Keratinocyte (primary cell): ENCODE data around the gene ECHDC1. TPM values are rescaled to one million over a fixed set of nuclear protein-coding genes. Genes with fewer than 3 reads are reported as not detected.
"Not testable (repeated sequence)": the region's sequence is repeated elsewhere in the genome, so short reads cannot be mapped to it uniquely, and the experiment has no call there.

Source experiments
- DNase-seq: peaks from one replicate; pipeline ENCODE4 v3.0.0-alpha.2; 2011; ENCODE audit warnings: low read depth, missing footprints, low spot score
- FAIRE-seq: peaks from 2 replicates; lab custom pipeline; 2011; peaks lifted over from hg19 to GRCh38; lab: Jason Lieb, UNC
- H2AFZ ChIP-seq: 2 replicates; pipeline ENCODE4 v1.6.0; 2012; ENCODE audit warnings: low read length, control low read depth, inconsistent platforms; ENCODE audit not compliant: control insufficient read depth
- H3K27ac ChIP-seq: 2 replicates; pipeline ENCODE4 v1.5.1; 2011; ENCODE audit warnings: low read length; ENCODE audit not compliant: control insufficient read depth, insufficient read depth
- H3K27me3 ChIP-seq: 3 replicates; pipeline ENCODE4 v1.6.0; 2011; ENCODE audit warnings: low read length; ENCODE audit not compliant: control insufficient read depth, insufficient read depth; ENCODE audit errors: extremely low read depth
- H3K36me3 ChIP-seq, 2 experiments: 2 replicates in 1 of 2; 3 replicates in 1 of 2; pipeline ENCODE4 v1.5.1; 2011; ENCODE audit warnings: low read length in 2 of 2, mild to moderate bottlenecking in 1 of 2; ENCODE audit not compliant: control insufficient read depth in 2 of 2, insufficient read depth in 2 of 2; ENCODE audit errors: extremely low read depth in 1 of 2
- H3K4me1 ChIP-seq: 3 replicates; pipeline ENCODE4 v1.5.1; 2011; ENCODE audit warnings: low read length; ENCODE audit not compliant: control insufficient read depth, insufficient read depth; ENCODE audit errors: extremely low read depth
- H3K4me2 ChIP-seq: 3 replicates; pipeline ENCODE4 v1.6.0; 2011; ENCODE audit warnings: low read depth, low read length; ENCODE audit not compliant: control insufficient read depth, insufficient read depth; ENCODE audit errors: extremely low read depth
- H3K4me3 ChIP-seq, 3 experiments: fragments of 200-600 bp in 1 of 3; sonication (generic) in 1 of 3; 2 replicates in 2 of 3; 3 replicates in 1 of 3; pipeline ENCODE4 v1.5.1; 2011 to 2016; ENCODE audit warnings: low read length in 3 of 3, mild to moderate bottlenecking in 3 of 3, control low read depth in 2 of 3, inconsistent platforms in 1 of 3, low read depth in 1 of 3, mixed read lengths in 1 of 3, mixed run types in 1 of 3, moderate library complexity in 1 of 3; ENCODE audit not compliant: control insufficient read depth in 2 of 3, insufficient read depth in 2 of 3; ENCODE audit errors: extremely low read depth in 1 of 3
- H3K79me2 ChIP-seq: 2 replicates; pipeline ENCODE4 v1.6.0; 2012; ENCODE audit warnings: low read length; ENCODE audit not compliant: control insufficient read depth, insufficient read depth
- H3K9ac ChIP-seq: 3 replicates; pipeline ENCODE4 v1.6.0; 2011; ENCODE audit warnings: low read length; ENCODE audit not compliant: control insufficient read depth, insufficient read depth; ENCODE audit errors: extremely low read depth
- H3K9me1 ChIP-seq: 3 replicates; pipeline ENCODE4 v1.6.0; 2011; ENCODE audit warnings: low read length; ENCODE audit not compliant: control insufficient read depth, insufficient read depth; ENCODE audit errors: extremely low read depth
- H3K9me3 ChIP-seq: 2 replicates; pipeline ENCODE4 v1.5.1; 2012; ENCODE audit warnings: low read depth, low read length; ENCODE audit not compliant: control insufficient read depth
- H4K20me1 ChIP-seq: 3 replicates; pipeline ENCODE4 v1.6.0; 2011; ENCODE audit warnings: low read length; ENCODE audit not compliant: control insufficient read depth, insufficient read depth; ENCODE audit errors: extremely low read depth
- CTCF ChIP-seq, 3 experiments: IDR thresholded peaks in 1 of 3; conservative IDR thresholded peaks in 1 of 3; optimal IDR thresholded peaks in 1 of 3; 2 replicates in 2 of 3; 3 replicates in 1 of 3; pipeline versions ENCODE3 to v1.5.1; 2011; ENCODE audit warnings: low read length in 3 of 3, mild to moderate bottlenecking in 3 of 3, moderate library complexity in 2 of 3, control low read depth in 1 of 3, inconsistent platforms in 1 of 3; ENCODE audit not compliant: insufficient read depth in 2 of 3; ENCODE audit errors: extremely low read depth in 1 of 3
- EZH2 ChIP-seq: IDR thresholded peaks from one replicate; pipeline ENCODE4 v1.6.1; 2012; ENCODE audit warnings: inconsistent platforms, mild to moderate bottlenecking, low read length, moderate library complexity
- dilution Hi-C: fragments of 300-500 bp; cut with MboI; formaldehyde crosslinking; loops from one replicate; pipeline ENCODE4 v1.7.0; 2020; ENCODE audit warnings: low sequenced_read_pairs; ENCODE audit not compliant: extremely low pct_ligation_motif_present
- polyA plus RNA-seq, 5 experiments: library from polyadenylated mRNA; depleted of rRNA in 3 of 5; stranded (reverse) in 3 of 5; stranded (forward) in 1 of 5; unstranded in 1 of 5; fragments of >200 nt; gene quantifications; 1 replicate in 1 of 5; 2 replicates in 3 of 5; 3 replicates in 1 of 5; pipeline versions ENCODE4 v1.2.1 to v1.2.3, GENCODE V29; 2011 to 2012; ENCODE audit warnings: missing spikeins in 2 of 5, low read depth in 1 of 5, low replicate concordance in 1 of 5

The ECHDC1 gene
- polyA plus RNA-seq, 1 donor (not counting 4 experiments of a cell fraction or from before 2014, with no cell fraction given): 56.9 TPM

- no peak for FAIRE-seq
- Histone ChIP-seq H2AFZ (no peak overlapping the region), H3K4me2 (no peak overlapping the region)
Measured at GRCh38 chr6:127385668-127386430, 42.4 kb upstream of the ECHDC1 start.

DNA sequence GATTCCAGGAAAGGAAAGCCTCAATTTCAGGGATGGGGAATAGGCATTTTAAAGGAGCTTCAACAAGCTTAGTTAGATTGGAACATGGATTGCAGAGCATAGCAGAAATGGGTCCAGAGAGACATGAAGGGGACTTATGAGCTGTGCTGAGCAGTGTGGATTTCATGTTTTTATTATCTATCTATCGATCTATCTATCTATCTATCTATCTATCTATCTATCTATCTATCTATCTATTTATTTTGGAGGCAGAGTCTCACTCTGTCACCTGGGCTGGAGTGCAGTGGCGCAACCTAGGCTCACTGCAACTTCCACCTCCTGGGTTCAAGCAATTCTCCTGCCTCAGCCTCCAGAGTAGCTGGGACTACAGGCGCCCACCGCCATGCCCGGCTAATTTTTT is 41.4 kb upstream of the ECHDC1 start:
- H3K9ac ChIP-seq, H3K4me3 ChIP-seq, FAIRE-seq, H3K9me3 ChIP-seq, H3K9me1 ChIP-seq, DNase-seq, H3K4me2 ChIP-seq, dilution Hi-C loops, H4K20me1 ChIP-seq, H3K36me3 ChIP-seq, H3K27ac ChIP-seq, H2AFZ ChIP-seq, H3K27me3 ChIP-seq, H3K79me2 ChIP-seq, H3K4me1 ChIP-seq: not testable (repeated sequence)

More at GRCh38 chr6:127385668-127386430, 42.4 kb upstream of the ECHDC1 start:
- TF ChIP-seq CTCF (optimal IDR thresholded peaks at IDR 0.05 in 1 of 3, IDR thresholded peaks at IDR 0.05 in 1 of 3, conservative IDR thresholded peaks at IDR 0.05 in 1 of 3; ENCODE audit: extremely low read depth in 1 of 3, insufficient read depth in 2 of 3, low read length in 3 of 3): no peak
- no peak for TF ChIP-seq EZH2
- Histone ChIP-seq H3K9me1 (no peaks in the 10 kb centered on the region), H3K9me3 (no peaks in the 10 kb centered on the region), H3K79me2 (no peaks in the 10 kb centered on the region), H3K9ac (no peak overlapping the region), H3K4me3 (no peak overlapping the region), H3K36me3 (no peaks in the 10 kb centered on the region), H3K27me3 (no peaks in the 10 kb centered on the region), H4K20me1 (no peaks in the 10 kb centered on the region), H3K27ac (no peak overlapping the region), H3K4me1 (peaks cover 6% of the 10 kb centered on the region)
- no peak for DNase-seq
- dilution Hi-C loops: no loop called here
